Measurements from ENCODE around the gene TEX38. TPM values are rescaled to one million over a fixed set of nuclear protein-coding genes. Genes with fewer than 3 reads are reported as not detected.
"Not testable (repeated sequence)": the region's sequence is repeated elsewhere in the genome, so short reads cannot be mapped to it uniquely, and the experiment has no call there.

Gene TEX38
- total RNA-seq, 1 donor from 2014 or later: 0.22 TPM

- H3K9me3 ChIP-seq (replicated peaks): no peaks in the 10 kb centered on the region
- DNase-seq: no peak
- peaks cover 63% of the 10 kb centered on the region for H3K36me3 ChIP-seq
- TF ChIP-seq CTCF (IDR thresholded peaks at IDR 0.05; ENCODE audit: borderline replicate concordance): no peak
- intact Hi-C loops (cut with micrococcal nuclease): no loop called here
- no peak overlapping the region for H3K27ac ChIP-seq (replicated peaks)
- H3K27me3 ChIP-seq (ENCODE audit: low read depth): no peaks in the 10 kb centered on the region
- H3K4me1 ChIP-seq: peaks cover 51% of the 10 kb centered on the region
- H3K4me3 ChIP-seq: no peak overlapping the region
Observed at GRCh38 chr1:46714976-46715375, 43.3 kb downstream of the TEX38 start.

GRCh38 chr1:46717654-46718053 is 46.0 kb downstream of the TEX38 start:
- intact Hi-C loops (cut with micrococcal nuclease): no loop called here
- H3K9me3 ChIP-seq (replicated peaks): no peaks in the 10 kb centered on the region
- H3K27ac ChIP-seq (replicated peaks): no peak overlapping the region
- no peak for TF ChIP-seq CTCF (IDR thresholded peaks at IDR 0.05; ENCODE audit: borderline replicate concordance)
- no peaks in the 10 kb centered on the region for H3K27me3 ChIP-seq (ENCODE audit: low read depth)
- DNase-seq: no peak
- peak overlapping the region; percentile 84 for H3K4me3 ChIP-seq
- H3K36me3 ChIP-seq: peaks cover 41% of the 10 kb centered on the region
- H3K4me1 ChIP-seq: peaks cover 52% of the 10 kb centered on the region

GRCh38 chr1:46718340-46718726 is 46.7 kb downstream of the TEX38 start:
- H3K9me3 ChIP-seq (replicated peaks): no peaks in the 10 kb centered on the region
- intact Hi-C loops (cut with micrococcal nuclease): no loop called here
- no peak for DNase-seq
- TF ChIP-seq CTCF (IDR thresholded peaks at IDR 0.05; ENCODE audit: borderline replicate concordance): no peak
- H3K4me3 ChIP-seq: peak overlapping the region; percentile 84
- H3K4me1 ChIP-seq: peaks cover 48% of the 10 kb centered on the region
- peak overlapping the region; percentile 86 for H3K27ac ChIP-seq (replicated peaks)
- no peaks in the 10 kb centered on the region for H3K27me3 ChIP-seq (ENCODE audit: low read depth)
- H3K36me3 ChIP-seq: peaks cover 34% of the 10 kb centered on the region

- Histone ChIP-seq H3K4me1 (peaks cover 47% of the 10 kb centered on the region), H3K9me3 (replicated peaks) (no peaks in the 10 kb centered on the region), H3K27me3 (ENCODE audit: low read depth) (no peaks in the 10 kb centered on the region), H3K4me3 (peak within 1 kb of the TSS; percentile 84), H3K27ac (replicated peaks) (peak within 1 kb of the TSS; percentile 86), H3K36me3 (peaks cover 28% of the 10 kb centered on the region)
- peak; percentile 96 for DNase-seq
- intact Hi-C loops (cut with micrococcal nuclease): no loop called here
- no peak for TF ChIP-seq CTCF (IDR thresholded peaks at IDR 0.05; ENCODE audit: borderline replicate concordance)
Observed at GRCh38 chr1:46718727-46719622, 47.3 kb downstream of the TEX38 start, which contains the start of gene EFCAB14. Gene EFCAB14 (minus strand): TSS chr1:46719114. CDS start chr1:46718087, 1,027 bp downstream.

- peaks cover 51% of the 10 kb centered on the region for H3K4me1 ChIP-seq
- no peaks in the 10 kb centered on the region for H3K9me3 ChIP-seq (replicated peaks)
- no peaks in the 10 kb centered on the region for H3K27me3 ChIP-seq (ENCODE audit: low read depth)
- DNase-seq: no peak
- H3K4me3 ChIP-seq: peak overlapping the region; percentile 84
- no peak for TF ChIP-seq CTCF (IDR thresholded peaks at IDR 0.05; ENCODE audit: borderline replicate concordance)
- H3K36me3 ChIP-seq: peaks cover 21% of the 10 kb centered on the region
- H3K27ac ChIP-seq (replicated peaks): peak overlapping the region; percentile 86
- intact Hi-C loops (cut with micrococcal nuclease): loop anchor here (10.0 kb wide), 1 partner anchor 185 kb away; a partner anchor contains a TSS
Observed at GRCh38 chr1:46719689-46720088, 48.0 kb downstream of the TEX38 start.

GRCh38 chr1:46720319-46720718 is 48.7 kb downstream of the TEX38 start:
- DNase-seq; H3K27me3 ChIP-seq (ENCODE audit: low read depth); H3K27ac ChIP-seq (replicated peaks); H3K4me3 ChIP-seq; H3K9me3 ChIP-seq (replicated peaks): not testable (repeated sequence)
- peaks cover 56% of the 10 kb centered on the region for H3K4me1 ChIP-seq
- intact Hi-C loops (cut with micrococcal nuclease): loop anchor here (10.0 kb wide), 1 partner anchor 186 kb away; a partner anchor contains a TSS
- H3K36me3 ChIP-seq: peaks cover 14% of the 10 kb centered on the region

All from left ventricle myocardium inferior (tissue), 1 donor.